B cell (primary cell): ENCODE measurements around the gene ADPRM. TPM values are rescaled to one million over a fixed set of nuclear protein-coding genes. Genes with fewer than 3 reads are reported as not detected.
A peak's percentile ranks its signal among the peaks of the same experiment; 100 is the strongest.
"Not testable (repeated sequence)": the region's sequence is repeated elsewhere in the genome, so short reads cannot be mapped to it uniquely, and the experiment has no call there.

ENCODE experiments used
- ATAC-seq: fragments of 200-7000 bp; cut with Tn5 transposase; one replicate; pipeline ENCODE4 v1.10.0; 2021; ENCODE audit warnings: low read depth, mild to moderate bottlenecking, moderate number of reproducible peaks, moderate library complexity
- CTCF ChIA-PET: fragments of 350-600 bp; sonication (Branson Sonifier 250); formaldehyde crosslinking; loops from one replicate; lab custom pipeline; 2021; ENCODE audit warnings: antibody characterized with exemption, inconsistent platforms; lab: Charles Lee
- POLR2A ChIA-PET: fragments of 350-600 bp; sonication (Branson Sonifier 250); formaldehyde crosslinking; loops from one replicate; lab custom pipeline; 2021; ENCODE audit warnings: antibody characterized with exemption; lab: Charles Lee
- DNase-seq: peaks from one replicate; pipeline ENCODE4 v3.0.0; 2013
- H2AFZ ChIP-seq: 2 replicates; pipeline ENCODE4 v1.6.1; 2012; ENCODE audit warnings: mild to moderate bottlenecking, low read depth, low read length; ENCODE audit not compliant: insufficient read depth, poor library complexity, severe bottlenecking
- H3K27ac ChIP-seq, 2 donors: 1 replicate in 1 of 2; 2 replicates in 1 of 2; pipeline ENCODE4 v1.5.1; 2012 to 2013; ENCODE audit warnings: low read length in 2 of 2, mild to moderate bottlenecking in 2 of 2, moderate library complexity in 1 of 2
- H3K27me3 ChIP-seq, 4 experiments: fragments of 200-600 bp in 1 of 4; sonication (generic) in 1 of 4; replicated peaks in 1 of 4; 1 replicate in 2 of 4; 2 replicates in 2 of 4; pipeline versions ENCODE4 v1.6.1 to v1.7.0; 2013 to 2016; ENCODE audit warnings: low read length in 3 of 4, mild to moderate bottlenecking in 2 of 4, mixed read lengths in 1 of 4, moderate library complexity in 1 of 4; ENCODE audit not compliant: insufficient read depth in 4 of 4, control insufficient read depth in 3 of 4; ENCODE audit errors: control extremely low read depth in 1 of 4
- H3K36me3 ChIP-seq, 2 experiments: replicated peaks in 1 of 2; 1 replicate in 1 of 2; 2 replicates in 1 of 2; pipeline versions ENCODE4 v1.6.1 to v1.7.1; 2013; ENCODE audit warnings: low read length in 1 of 2; ENCODE audit not compliant: insufficient read depth in 2 of 2, control insufficient read depth in 1 of 2; ENCODE audit errors: control extremely low read depth in 1 of 2, extremely low read depth in 1 of 2
- H3K4me1 ChIP-seq, 2 donors: fragments of 200-600 bp in 1 of 2; sonication (generic) in 1 of 2; 1 replicate in 1 of 2; 2 replicates in 1 of 2; pipeline versions ENCODE4 v1.5.1 to v1.6.1; 2013 to 2017; ENCODE audit warnings: low read length in 2 of 2; ENCODE audit not compliant: control insufficient read depth in 2 of 2, insufficient read depth in 2 of 2
- H3K4me2 ChIP-seq: replicated peaks from 2 replicates; pipeline ENCODE3; 2012; ENCODE audit warnings: mild to moderate bottlenecking, low read depth, low read length; ENCODE audit not compliant: poor library complexity, severe bottlenecking
- H3K4me3 ChIP-seq, 5 experiments: fragments of 200-600 bp in 1 of 5; sonication (generic) in 1 of 5; 1 replicate in 3 of 5; 2 replicates in 2 of 5; pipeline versions ENCODE4 v1.5.1 to v1.7.0; 2011 to 2016; ENCODE audit warnings: low read length in 4 of 5, mild to moderate bottlenecking in 4 of 5, low read depth in 2 of 5, control low read depth in 1 of 5, moderate library complexity in 1 of 5; ENCODE audit not compliant: insufficient read depth in 1 of 5; ENCODE audit errors: control extremely low read depth in 1 of 5, extremely low read depth in 1 of 5
- H3K79me2 ChIP-seq: fragments of 200-600 bp; sonication (generic); one replicate; pipeline ENCODE4 v1.6.0; 2016; ENCODE audit warnings: low read length; ENCODE audit not compliant: control insufficient read depth, insufficient read depth
- H3K9ac ChIP-seq: fragments of 200-600 bp; sonication (generic); 2 replicates; pipeline ENCODE4 v1.6.1; 2017; ENCODE audit warnings: mild to moderate bottlenecking, low read length, moderate library complexity
- H3K9me3 ChIP-seq, 3 donors: one replicate each; pipeline versions ENCODE4 v1.6.1 to v1.7.1; 2013; ENCODE audit warnings: low read length in 2 of 3; ENCODE audit not compliant: control insufficient read depth in 2 of 3, insufficient read depth in 1 of 3; ENCODE audit errors: control extremely low read depth in 1 of 3
- H4K20me1 ChIP-seq: 2 replicates; pipeline ENCODE4 v1.6.0; 2012; ENCODE audit warnings: mild to moderate bottlenecking, low read length; ENCODE audit not compliant: insufficient read depth, control insufficient read depth, poor library complexity, severe bottlenecking
- H3K27ac Mint-ChIP-seq: one replicate; pipeline ENCODE4 v1.8.0; 2021; ENCODE audit warnings: mixed read lengths
- H3K27me3 Mint-ChIP-seq: one replicate; pipeline ENCODE4 v1.8.0; 2021; ENCODE audit warnings: mixed read lengths
- H3K4me1 Mint-ChIP-seq: one replicate; pipeline ENCODE4 v1.8.0; 2021; ENCODE audit warnings: mixed read lengths
- H3K4me3 Mint-ChIP-seq: one replicate; pipeline ENCODE4 v1.8.0; 2021; ENCODE audit warnings: mixed read lengths
- H3K9me3 Mint-ChIP-seq: one replicate; pipeline ENCODE4 v1.8.0; 2022; ENCODE audit warnings: mixed read lengths; ENCODE audit not compliant: insufficient read depth
- CTCF ChIP-seq: fragments of 200-600 bp; IDR thresholded peaks from one replicate; pipeline ENCODE4 v1.8.0; 2022; ENCODE audit warnings: antibody characterized with exemption, mild to moderate bottlenecking
- EZH2 ChIP-seq: IDR thresholded peaks from 2 replicates; pipeline ENCODE4 v1.6.1; 2012; ENCODE audit warnings: borderline replicate concordance, low read depth, mild to moderate bottlenecking, moderate library complexity, low read length; ENCODE audit not compliant: insufficient read depth, poor library complexity, severe bottlenecking
- WGBS: methylation state at CpG from one replicate; pipeline ENCODE4 v1.1.5; 2013; ENCODE audit warnings: missing lambda C conversion rate; ENCODE audit not compliant: insufficient coverage; 5-methylcytosine and 5-hydroxymethylcytosine counted together
- intact Hi-C: fragments of 100-400 bp; cut with micrococcal nuclease; formaldehyde crosslinking; loops from one replicate; pipeline ENCODE4 v1.10.0; 2022
- polyA plus RNA-seq: library from polyadenylated mRNA; depleted of rRNA; stranded (reverse); fragments of >200 nt; gene quantifications from 2 replicates; pipeline ENCODE4 v1.2.3, GENCODE V29; 2012
- total RNA-seq, 2 donors: library from RNA; stranded (reverse); fragments of 120-200 nt in 1 of 2; gene quantifications; 1 replicate in 1 of 2; 2 replicates in 1 of 2; pipeline versions ENCODE4 v1.2.3 to v1.2.4, GENCODE V29; 2013 to 2022

ADPRM gene
- total and polyA plus RNA-seq, 2 donors (not counting 1 experiment from before 2014, with no cell fraction given): 24.3 to 29.1 TPM

- H3K27ac ChIP-seq: no peak overlapping the region
- H3K4me1 Mint-ChIP-seq: peaks cover 15% of the 10 kb centered on the region
- H2AFZ ChIP-seq: no peak overlapping the region
- peaks cover 9% of the 10 kb centered on the region for H3K27me3 Mint-ChIP-seq
- H4K20me1 ChIP-seq: no peaks in the 10 kb centered on the region
- H3K9me3 Mint-ChIP-seq: no peaks in the 10 kb centered on the region
- no peak overlapping the region for H3K4me2 ChIP-seq
- H3K27me3 ChIP-seq: no peaks in the 10 kb centered on the region
- CTCF ChIA-PET: interaction anchor here (2.4 kb wide), 1 partner anchor 35 kb away, joined by 5 read pairs; no protein-coding TSS in a partner anchor
- no peak overlapping the region for H3K9ac ChIP-seq
- peak overlapping the region; percentile 90 for H3K4me3 Mint-ChIP-seq
- no peaks in the 10 kb centered on the region for H3K9me3 ChIP-seq
- H3K4me3 ChIP-seq: no peak overlapping the region
- H3K79me2 ChIP-seq: no peaks in the 10 kb centered on the region
- TF ChIP-seq EZH2 (no peak), CTCF (no peak)
- H3K27ac Mint-ChIP-seq: peak overlapping the region; percentile 26
- DNase-seq (no peak), ATAC-seq (no peak)
- intact Hi-C loops: no loop called here
- POLR2A ChIA-PET: no interaction called here
- WGBS: no CpG with 5 or more reads among the region's 6 CpGs
- H3K4me1 ChIP-seq: peaks cover 0 to 9% of the 10 kb centered on the region in 2 donors
- H3K36me3 ChIP-seq: no peaks in the 10 kb centered on the region
Observed at GRCh38 chr17:10731408-10731879, 34.0 kb downstream of the ADPRM start.

GRCh38 chr17:10732121-10732520, 34.7 kb downstream of the ADPRM start:
- H3K9me3 Mint-ChIP-seq, ATAC-seq, intact Hi-C loops, H3K4me1 ChIP-seq, H3K27ac ChIP-seq, H3K9ac ChIP-seq, H3K4me3 Mint-ChIP-seq, POLR2A ChIA-PET, H3K36me3 ChIP-seq, H4K20me1 ChIP-seq, H3K27me3 ChIP-seq, H3K79me2 ChIP-seq, H2AFZ ChIP-seq, H3K27me3 Mint-ChIP-seq, H3K4me2 ChIP-seq, H3K4me3 ChIP-seq, DNase-seq, H3K27ac Mint-ChIP-seq, H3K9me3 ChIP-seq: not testable (repeated sequence)
- peaks cover 16% of the 10 kb centered on the region for H3K4me1 Mint-ChIP-seq
- WGBS: 77% methylated on average over 6 of the region's 6 CpGs
- CTCF ChIA-PET: interaction anchor here (1.2 to 1.5 kb wide), 2 partner anchors 14 to 112 kb away, joined by 3 to 4 read pairs; no protein-coding TSS in a partner anchor
